Activated CD8-positive, alpha-beta T cell treated with anti-CD3 and anti-CD28 coated beads for 36 hours (primary cell): ENCODE results near the gene ACADSB. TPM values are rescaled to one million over a fixed set of nuclear protein-coding genes. Genes with fewer than 3 reads are reported as not detected.

Source experiments
- ATAC-seq: fragments of 200-7000 bp; cut with Tn5 transposase; one replicate; pipeline ENCODE4 v1.10.0; 2021; ENCODE audit warnings: mild to moderate bottlenecking, moderate library complexity
- CTCF ChIA-PET: fragments of 350-600 bp; sonication (Branson Sonifier 250); formaldehyde crosslinking; loops from one replicate; lab custom pipeline; 2021; ENCODE audit warnings: antibody characterized with exemption; lab: Charles Lee
- POLR2A ChIA-PET: fragments of 350-600 bp; sonication (Branson Sonifier 250); formaldehyde crosslinking; loops from one replicate; lab custom pipeline; 2021; ENCODE audit warnings: antibody characterized with exemption; lab: Charles Lee
- DNase-seq: peaks from one replicate; pipeline ENCODE4 v3.0.0-alpha.2; 2020
- H3K27ac Mint-ChIP-seq: one replicate; pipeline ENCODE4 v1.8.0; 2021; ENCODE audit warnings: mild to moderate bottlenecking, mixed read lengths
- H3K27me3 Mint-ChIP-seq: one replicate; pipeline ENCODE4 v1.8.0; 2021; ENCODE audit warnings: mixed read lengths
- H3K36me3 Mint-ChIP-seq: one replicate; pipeline ENCODE4 v1.8.0; 2021; ENCODE audit warnings: low read depth, mixed read lengths
- H3K4me1 Mint-ChIP-seq: one replicate; pipeline ENCODE4 v1.8.0; 2021; ENCODE audit warnings: low read depth, mixed read lengths
- H3K4me3 Mint-ChIP-seq: one replicate; pipeline ENCODE4 v1.8.0; 2021; ENCODE audit warnings: mild to moderate bottlenecking, moderate library complexity, mixed read lengths
- H3K9me3 Mint-ChIP-seq: one replicate; pipeline ENCODE4 v1.8.0; 2021; ENCODE audit warnings: mixed read lengths
- CTCF ChIP-seq: fragments of 200-600 bp; IDR thresholded peaks from one replicate; pipeline ENCODE4 v1.8.0; 2022; ENCODE audit warnings: antibody characterized with exemption, mild to moderate bottlenecking
- intact Hi-C: fragments of 100-400 bp; cut with micrococcal nuclease; formaldehyde crosslinking; loops from one replicate; pipeline ENCODE4 v1.10.0; 2022
- total RNA-seq, 2 experiments: library from RNA; stranded (reverse); gene quantifications; one replicate each; pipeline ENCODE4 v1.2.3, GENCODE V29; 2021

The ACADSB gene
- total RNA-seq, 2 experiments from 2014 or later, result 19.7 to 20.7 TPM

GRCh38 chr10:123019941-123020703 is 11.3 kb downstream of the ACADSB start:
- H3K4me3 Mint-ChIP-seq, result no peak overlapping the region
- H3K9me3 Mint-ChIP-seq, result no peaks in the 10 kb centered on the region
- no peaks in the 10 kb centered on the region for H3K27me3 Mint-ChIP-seq
- no peak for TF ChIP-seq CTCF
- POLR2A ChIA-PET, result interaction anchor here (0.6 kb wide), 1 partner anchor 14 kb away, joined by 3 read pairs; no protein-coding TSS in a partner anchor
- intact Hi-C loops, result no loop called here
- no peak for ATAC-seq
- no peak overlapping the region for H3K27ac Mint-ChIP-seq
- H3K36me3 Mint-ChIP-seq, result no peaks in the 10 kb centered on the region
- H3K4me1 Mint-ChIP-seq, result no peaks in the 10 kb centered on the region
- no peak for DNase-seq
- CTCF ChIA-PET, result interaction anchor here (1.1 to 1.7 kb wide), 3 partner anchors 10 to 72 kb away, joined by 3 to 5 read pairs (median 4); no protein-coding TSS in a partner anchor

GRCh38 chr10:123021517-123021916 is 12.7 kb downstream of the ACADSB start:
- no peak overlapping the region for H3K4me3 Mint-ChIP-seq
- H3K27me3 Mint-ChIP-seq, result no peaks in the 10 kb centered on the region
- DNase-seq (no peak), ATAC-seq (no peak)
- no peak for TF ChIP-seq CTCF
- ChIA-PET POLR2A (interaction anchor here (1.2 to 2.0 kb wide), 2 partner anchors 11 to 41 kb away, joined by 4 to 7 read pairs; no protein-coding TSS in a partner anchor), CTCF (interaction anchor here (0.6 to 2.0 kb wide), 10 partner anchors 9 to 70 kb away, joined by 3 to 12 read pairs (median 3); no protein-coding TSS in a partner anchor)
- no peaks in the 10 kb centered on the region for H3K36me3 Mint-ChIP-seq
- H3K27ac Mint-ChIP-seq, result no peak overlapping the region
- no peaks in the 10 kb centered on the region for H3K4me1 Mint-ChIP-seq
- intact Hi-C loops, result no loop called here
- no peaks in the 10 kb centered on the region for H3K9me3 Mint-ChIP-seq

- Mint-ChIP-seq H3K4me3 (no peak overlapping the region), H3K27ac (no peak overlapping the region), H3K9me3 (no peaks in the 10 kb centered on the region), H3K4me1 (no peaks in the 10 kb centered on the region), H3K27me3 (no peaks in the 10 kb centered on the region), H3K36me3 (no peaks in the 10 kb centered on the region)
- ChIA-PET CTCF (no interaction called here), POLR2A (interaction anchor here (0.7 kb wide), 1 partner anchor 71 kb away, joined by 4 read pairs; no protein-coding TSS in a partner anchor)
- ATAC-seq, result no peak
- no peak for DNase-seq
- intact Hi-C loops, result no loop called here
- TF ChIP-seq CTCF, result no peak
These were observed 15.7 kb downstream of the ACADSB start for GRCh38 chr10:123024540-123024939.

- H3K9me3 Mint-ChIP-seq, result no peaks in the 10 kb centered on the region
- H3K27ac Mint-ChIP-seq, result no peak overlapping the region
These were observed 17.5 kb downstream of the ACADSB start for GRCh38 chr10:123026302-123026701.

More at GRCh38 chr10:123026302-123026701, 17.5 kb downstream of the ACADSB start:
- Mint-ChIP-seq H3K4me1 (no peaks in the 10 kb centered on the region), H3K27me3 (no peaks in the 10 kb centered on the region), H3K36me3 (no peaks in the 10 kb centered on the region), H3K4me3 (no peak overlapping the region)
- intact Hi-C loops, result no loop called here
- DNase-seq (no peak), ATAC-seq (no peak)
- ChIA-PET POLR2A (no interaction called here), CTCF (no interaction called here)
- TF ChIP-seq CTCF, result no peak
